GM18858 (cell line): ENCODE results near the gene HIGD2A.

Source experiments
- ATAC-seq: cut with Tn5 transposase; IDR thresholded peaks from one replicate; pipeline ENCODE4 v1.9.1; 2021; ENCODE audit not compliant: unreplicated experiment

Gene HIGD2A

GRCh38 chr5:176368726-176369125 lies 19.8 kb upstream of the HIGD2A start:
- no peak for ATAC-seq

GRCh38 chr5:176369934-176370711 lies 18.4 kb upstream of the HIGD2A start:
- ATAC-seq: no peak

GRCh38 chr5:176371621-176372539 lies 16.7 kb upstream of the HIGD2A start:
- no peak for ATAC-seq

GRCh38 chr5:176373100-176373818 lies 15.3 kb upstream of the HIGD2A start:
- no peak for ATAC-seq

- ATAC-seq: no peak
Observed at GRCh38 chr5:176379881-176380280, 8.7 kb upstream of the HIGD2A start.

- ATAC-seq: no peak
Observed at GRCh38 chr5:176381423-176381822, 7.1 kb upstream of the HIGD2A start.

- no peak for ATAC-seq
Observed at GRCh38 chr5:176381979-176382378, 6.6 kb upstream of the HIGD2A start.

- no peak for ATAC-seq
Observed at GRCh38 chr5:176382721-176383120, 5.8 kb upstream of the HIGD2A start.

GRCh38 chr5:176383248-176383905 lies 5.2 kb upstream of the HIGD2A start:
- no peak for ATAC-seq

- no peak for ATAC-seq
Observed at GRCh38 chr5:176383961-176384360, 4.6 kb upstream of the HIGD2A start.

- no peak for ATAC-seq
Observed at GRCh38 chr5:176384366-176384930, 4.1 kb upstream of the HIGD2A start.

- ATAC-seq: no peak
Observed at GRCh38 chr5:176384991-176385390, 3.6 kb upstream of the HIGD2A start.

- no peak for ATAC-seq
Observed at GRCh38 chr5:176386491-176386890, 2.1 kb upstream of the HIGD2A start.

GRCh38 chr5:176387384-176387925 lies 1.1 kb upstream of the HIGD2A start:
- no peak for ATAC-seq

- no peak for ATAC-seq
Observed at GRCh38 chr5:176388003-176388443, 528 bp upstream of the HIGD2A start.

GRCh38 chr5:176389135-176390123 lies 878 bp downstream of the HIGD2A start:
- ATAC-seq: no peak

- ATAC-seq: no peak
Observed at GRCh38 chr5:176391479-176391878, 2.9 kb downstream of the HIGD2A start.

GRCh38 chr5:176391999-176392398 lies 3.4 kb downstream of the HIGD2A start:
- ATAC-seq: no peak

GRCh38 chr5:176392526-176392925 lies 4.0 kb downstream of the HIGD2A start:
- no peak for ATAC-seq
